ENCODE measurements around the gene EFNA4. TPM values are rescaled to one million over a fixed set of nuclear protein-coding genes. Genes with fewer than 3 reads are reported as not detected.

Gene EFNA4
- total RNA-seq, 1 experiment from 2014 or later: 11.8 TPM

DNA sequence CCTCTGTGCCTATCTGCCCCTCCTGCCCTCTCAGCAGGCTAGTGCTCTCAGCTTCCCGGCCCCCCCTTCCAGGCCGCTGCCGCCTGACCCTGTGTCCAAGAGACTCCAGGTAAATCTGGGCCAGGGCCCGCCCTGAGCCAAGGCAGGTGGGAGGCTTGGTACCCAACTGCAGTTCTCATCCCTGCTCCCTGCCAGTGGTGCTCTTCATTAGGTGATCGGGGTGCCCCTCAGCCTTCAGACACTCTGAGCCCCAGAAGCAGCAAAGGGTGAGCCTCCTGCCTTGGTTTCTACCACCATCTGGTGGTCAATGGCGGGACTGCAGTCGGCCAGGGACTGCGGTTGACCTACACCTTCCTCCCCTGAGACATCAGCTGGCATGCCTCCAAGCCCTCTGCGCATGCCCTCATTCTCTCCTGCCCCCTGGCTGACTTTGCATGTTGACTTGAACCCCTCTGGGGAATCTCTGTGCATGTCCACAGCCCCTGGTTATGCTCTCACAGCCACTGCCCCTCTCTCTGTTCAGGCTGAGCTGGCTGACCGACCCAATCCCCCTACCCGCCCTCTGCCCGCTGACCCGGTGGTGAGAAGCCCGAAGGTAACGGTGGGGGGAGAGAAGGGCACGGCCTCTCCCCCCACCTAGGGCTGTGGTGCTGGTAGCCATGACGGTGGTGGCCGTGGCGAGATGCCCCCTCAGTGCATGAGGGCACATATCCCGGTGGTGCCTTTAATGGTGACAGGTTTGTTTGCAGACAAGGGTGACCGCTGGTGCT lies 2.0 kb upstream of the EFNA4 start:
- no peak overlapping the region for H3K27ac Mint-ChIP-seq

More for the DNA sequence above, 2.0 kb upstream of the EFNA4 start:
- Histone ChIP-seq H3K9ac (ENCODE audit: extremely low read depth, insufficient read length, low read length) (no peak overlapping the region), H4K8ac (replicated peaks; ENCODE audit: insufficient read length, low read depth, low read length) (no peak overlapping the region), H2BK5ac (ENCODE audit: insufficient read length, low read length) (no peak overlapping the region), H3K23ac (ENCODE audit: insufficient read length, low read depth, low read length) (no peak overlapping the region), H2AK5ac (ENCODE audit: insufficient read length, low read length) (no peak overlapping the region), H2BK20ac (ENCODE audit: low read depth, low read length, poor library complexity, severe bottlenecking) (no peak overlapping the region), H3K4ac (ENCODE audit: low read depth, low read length) (no peak overlapping the region), H4K5ac (ENCODE audit: insufficient read length, low read depth, low read length) (no peak overlapping the region), H3K27ac (ENCODE audit: insufficient read length, low read depth, low read length) (no peak overlapping the region), H3K79me1 (ENCODE audit: insufficient read depth, low read depth, low read length, poor library complexity, severe bottlenecking) (no peaks in the 10 kb centered on the region), H2AFZ (ENCODE audit: low read length) (no peak overlapping the region), H3K4me1 (ENCODE audit: insufficient read depth, low read length) (peaks cover 3% of the 10 kb centered on the region; the same call in 1 of the 2 replicates), H4K20me1 (ENCODE audit: control insufficient read depth, insufficient read depth, insufficient read length) (no peaks in the 10 kb centered on the region), H3K56ac (ENCODE audit: insufficient read length, low read depth, low read length) (no peak overlapping the region), H3K79me2 (ENCODE audit: insufficient read depth, low read length) (no peaks in the 10 kb centered on the region; the same call in 1 of the 2 replicates), H2BK12ac (ENCODE audit: insufficient read length, low read depth, low read length) (no peak overlapping the region), H3K4me2 (ENCODE audit: insufficient read depth, insufficient read length, low read length) (peak overlapping the region; percentile 82), H3K23me2 (ENCODE audit: insufficient read length, low read depth, low read length, poor library complexity, severe bottlenecking) (peaks cover 17% of the 10 kb centered on the region), H3K9me3 (ENCODE audit: control insufficient read depth, low read depth, low read length) (no peaks in the 10 kb centered on the region), H3K14ac (ENCODE audit: insufficient read depth, low read length) (no peak overlapping the region), H3K18ac (ENCODE audit: insufficient read length, low read depth, low read length) (no peak overlapping the region), H4K91ac (ENCODE audit: insufficient read length, low read depth, low read length) (no peak overlapping the region), H2BK120ac (ENCODE audit: low read depth, low read length, poor library complexity, severe bottlenecking) (no peak overlapping the region), H3K27me3 (ENCODE audit: insufficient read depth, low read length) (no peaks in the 10 kb centered on the region), H2BK15ac (ENCODE audit: low read depth, low read length) (no peak overlapping the region), H3T11ph (ENCODE audit: low read length) (no peak overlapping the region)
- Mint-ChIP-seq H3K4me1 (peaks cover 16 to 26% of the 10 kb centered on the region in 2 experiments), H3K9me3 (no peaks in the 10 kb centered on the region; a peak in 1 of 5 replicates), H3K4me3 (peak overlapping the region; percentile 34 to 68), H3K27me3 (ENCODE audit: low read depth) (peaks cover 2% of the 10 kb centered on the region), H3K36me3 (ENCODE audit: insufficient read depth in 1 of 3, low read depth in 3 of 3) (peaks cover 4 to 16% (median 14%) of the 10 kb centered on the region in 3 experiments; a peak in 5 of 7 replicates)
- TF ChIP-seq, protein P1, sequence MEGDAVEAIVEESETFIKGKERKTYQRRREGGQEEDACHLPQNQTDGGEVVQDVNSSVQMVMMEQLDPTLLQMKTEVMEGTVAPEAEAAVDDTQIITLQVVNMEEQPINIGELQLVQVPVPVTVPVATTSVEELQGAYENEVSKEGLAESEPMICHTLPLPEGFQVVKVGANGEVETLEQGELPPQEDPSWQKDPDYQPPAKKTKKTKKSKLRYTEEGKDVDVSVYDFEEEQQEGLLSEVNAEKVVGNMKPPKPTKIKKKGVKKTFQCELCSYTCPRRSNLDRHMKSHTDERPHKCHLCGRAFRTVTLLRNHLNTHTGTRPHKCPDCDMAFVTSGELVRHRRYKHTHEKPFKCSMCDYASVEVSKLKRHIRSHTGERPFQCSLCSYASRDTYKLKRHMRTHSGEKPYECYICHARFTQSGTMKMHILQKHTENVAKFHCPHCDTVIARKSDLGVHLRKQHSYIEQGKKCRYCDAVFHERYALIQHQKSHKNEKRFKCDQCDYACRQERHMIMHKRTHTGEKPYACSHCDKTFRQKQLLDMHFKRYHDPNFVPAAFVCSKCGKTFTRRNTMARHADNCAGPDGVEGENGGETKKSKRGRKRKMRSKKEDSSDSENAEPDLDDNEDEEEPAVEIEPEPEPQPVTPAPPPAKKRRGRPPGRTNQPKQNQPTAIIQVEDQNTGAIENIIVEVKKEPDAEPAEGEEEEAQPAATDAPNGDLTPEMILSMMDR (conservative IDR thresholded peaks at IDR 0.05): peak; percentile 93
- peak; percentile 94 for DNase-seq
- WGBS (ENCODE audit: extremely low coverage, insufficient read length, low lambda C conversion rate): no CpG with 5 or more reads among the region's 21 CpGs

Measured in H9 (cell line).